Fibroblast of villous mesenchyme (primary cell): ENCODE results near the gene CTPS1. TPM values are rescaled to one million over a fixed set of nuclear protein-coding genes. Genes with fewer than 3 reads are reported as not detected.

Experiments used
- DNase-seq: peaks from one replicate; pipeline ENCODE4 v3.0.0-alpha.2; 2010; ENCODE audit warnings: low read depth
- H3K4me3 ChIP-seq: 2 replicates; pipeline ENCODE4 v1.5.1; 2011; ENCODE audit warnings: low read depth, mild to moderate bottlenecking, low read length
- CTCF ChIP-seq: IDR thresholded peaks from 2 replicates; pipeline ENCODE4 v1.5.1; 2012; ENCODE audit warnings: low read depth, mild to moderate bottlenecking, low read length; ENCODE audit not compliant: insufficient read depth
- total RNA-seq: library from RNA; depleted of rRNA; stranded (reverse); fragments of >200 nt; gene quantifications from 2 replicates; pipeline ENCODE4 v1.2.3, GENCODE V29; 2012

CTPS1 gene
- total RNA-seq, 1 donor = 42.3 TPM

DNA sequence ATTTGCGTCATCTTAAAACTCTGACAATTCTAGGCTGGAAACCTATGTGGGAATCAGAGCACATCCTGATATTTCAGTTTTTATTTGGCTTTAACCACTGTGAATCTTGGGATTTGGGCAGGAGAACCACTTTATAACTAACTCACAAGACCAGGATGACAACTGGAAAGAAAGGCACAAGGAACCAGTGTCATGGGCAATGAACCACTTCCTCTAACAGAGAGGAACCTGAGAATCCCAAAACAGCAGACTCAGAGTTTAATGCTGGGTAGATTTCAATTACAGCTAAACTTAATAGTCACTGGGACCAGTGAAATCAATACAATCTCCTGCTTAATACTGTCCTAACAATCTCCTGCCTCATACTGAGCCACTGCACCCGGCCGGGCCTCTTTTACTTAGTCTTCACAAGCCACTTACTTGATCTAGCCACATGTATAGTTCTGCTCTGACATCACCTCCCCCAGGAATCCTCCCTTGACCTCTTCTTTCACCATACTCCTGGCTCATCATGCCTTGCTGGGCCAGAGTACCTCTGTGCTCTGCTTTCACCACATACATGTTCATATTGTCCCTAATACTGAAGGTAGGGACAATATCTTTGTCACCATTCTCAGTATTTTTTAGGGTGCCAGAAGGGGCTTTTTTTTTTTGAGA, 62.2 kb downstream of the CTPS1 start:
- no peak overlapping the region for H3K4me3 ChIP-seq
- TF ChIP-seq CTCF = no peak
- DNase-seq = peak; percentile 28

DNA sequence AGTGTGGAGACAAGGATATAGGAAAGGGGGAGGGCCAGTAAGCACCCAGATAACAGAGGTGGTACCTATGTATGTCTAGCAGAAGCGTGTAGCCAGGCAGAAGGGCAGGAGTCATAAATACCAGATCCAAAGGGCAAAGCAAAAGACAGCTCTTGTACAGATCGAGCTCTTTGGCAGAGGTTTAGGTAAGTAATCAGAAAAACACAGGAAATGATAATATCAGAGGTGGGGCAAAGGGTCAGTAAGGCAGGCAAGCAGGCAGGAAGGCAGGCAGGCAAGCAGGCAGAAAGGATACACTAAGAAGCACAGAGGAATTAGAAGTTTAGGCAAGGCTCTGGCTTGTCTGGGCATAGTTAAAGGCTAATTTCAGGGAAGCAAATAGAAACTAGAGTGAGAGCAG, 64.7 kb downstream of the CTPS1 start:
- DNase-seq = no peak
- TF ChIP-seq CTCF = no peak
- no peak overlapping the region for H3K4me3 ChIP-seq

- no peak for TF ChIP-seq CTCF
- H3K4me3 ChIP-seq = no peak overlapping the region
- DNase-seq = peak; percentile 21
These were observed 66.2 kb downstream of the CTPS1 start for GRCh38 chr1:41045740-41046139.

GRCh38 chr1:41046347-41046775, 66.9 kb downstream of the CTPS1 start:
- TF ChIP-seq CTCF = no peak
- no peak for DNase-seq
- no peak overlapping the region for H3K4me3 ChIP-seq

- TF ChIP-seq CTCF = no peak
- DNase-seq = no peak
These were observed 69.0 kb downstream of the CTPS1 start for GRCh38 chr1:41048540-41048939.

DNA sequence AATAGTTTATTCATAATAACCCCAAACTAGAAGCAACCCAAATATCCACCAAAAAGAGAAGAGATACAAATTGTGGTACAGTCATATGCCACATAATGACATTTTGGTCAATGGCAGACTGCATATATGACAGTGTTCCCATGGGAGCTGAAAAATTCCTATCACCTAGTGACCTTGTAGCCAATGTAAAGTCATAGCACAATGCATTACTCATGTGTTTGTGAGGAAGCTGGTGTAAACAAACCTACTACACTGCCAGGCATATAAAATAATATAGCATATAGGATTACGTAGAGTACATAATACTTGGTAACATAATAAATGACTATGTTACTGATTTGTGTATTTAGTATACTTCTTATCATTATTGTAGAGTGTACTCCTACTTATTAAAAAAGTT, 71.5 kb downstream of the CTPS1 start:
- TF ChIP-seq CTCF = no peak
- no peak for DNase-seq

More at GRCh38 chr1:41048540-41048939, 69.0 kb downstream of the CTPS1 start:
- no peak overlapping the region for H3K4me3 ChIP-seq

GRCh38 chr1:41053316-41053715, 73.8 kb downstream of the CTPS1 start:
- DNase-seq = no peak
- no peak for TF ChIP-seq CTCF

More for the DNA sequence above, 71.5 kb downstream of the CTPS1 start:
- no peak overlapping the region for H3K4me3 ChIP-seq

More at GRCh38 chr1:41053316-41053715, 73.8 kb downstream of the CTPS1 start:
- H3K4me3 ChIP-seq = no peak overlapping the region
